Fibroblast of lung (primary cell): ENCODE results near the gene ASTN2. TPM values are rescaled to one million over a fixed set of nuclear protein-coding genes. Genes with fewer than 3 reads are reported as not detected.

ENCODE experiments used
- DNase-seq, 2 donors: peaks; one replicate each; pipeline versions ENCODE4 v3.0.0 to v3.0.0-alpha.2; 2010; ENCODE audit warnings: low read depth in 2 of 2
- H2AFZ ChIP-seq: 2 replicates; pipeline ENCODE4 v1.5.1; 2012; ENCODE audit warnings: low read length, control low read depth, inconsistent platforms
- H3K27ac ChIP-seq: 2 replicates; pipeline ENCODE4 v1.5.1; 2011; ENCODE audit warnings: low read length, control low read depth; ENCODE audit not compliant: insufficient read depth
- H3K27me3 ChIP-seq: 2 replicates; pipeline ENCODE4 v1.5.1; 2011; ENCODE audit warnings: mild to moderate bottlenecking, low read length; ENCODE audit not compliant: control insufficient read depth, insufficient read depth
- H3K36me3 ChIP-seq: 2 replicates; pipeline ENCODE4 v1.5.1; 2011; ENCODE audit warnings: low read length; ENCODE audit not compliant: control insufficient read depth, insufficient read depth
- H3K4me1 ChIP-seq: 2 replicates; pipeline ENCODE4 v1.5.1; 2011; ENCODE audit warnings: low read length; ENCODE audit not compliant: control insufficient read depth, insufficient read depth; ENCODE audit errors: extremely low read depth
- H3K4me2 ChIP-seq: 2 replicates; pipeline ENCODE4 v1.5.1; 2011; ENCODE audit warnings: low read length, control low read depth; ENCODE audit not compliant: insufficient read depth; ENCODE audit errors: extremely low read depth
- H3K4me3 ChIP-seq, 4 experiments: fragments of 200-600 bp in 1 of 4; sonication (generic) in 1 of 4; replicated peaks in 1 of 4; 2 replicates each; pipeline ENCODE4 v1.5.1; 2011 to 2016; ENCODE audit warnings: low read length in 4 of 4, low read depth in 3 of 4, mild to moderate bottlenecking in 3 of 4, control low read depth in 2 of 4, inconsistent platforms in 1 of 4, mixed read lengths in 1 of 4; ENCODE audit not compliant: insufficient read depth in 1 of 4; ENCODE audit errors: control extremely low read depth in 1 of 4
- H3K79me2 ChIP-seq: 2 replicates; pipeline ENCODE4 v1.5.1; 2012; ENCODE audit warnings: mild to moderate bottlenecking, low read length, inconsistent platforms; ENCODE audit not compliant: control insufficient read depth, insufficient read depth
- H3K9ac ChIP-seq: 2 replicates; pipeline ENCODE4 v1.5.1; 2011; ENCODE audit warnings: mild to moderate bottlenecking, low read length, control low read depth; ENCODE audit not compliant: insufficient read depth
- H3K9me3 ChIP-seq: 2 replicates; pipeline ENCODE4 v1.5.1; 2012; ENCODE audit warnings: low read depth, low read length; ENCODE audit not compliant: control insufficient read depth, insufficient read depth
- H4K20me1 ChIP-seq: 2 replicates; pipeline ENCODE4 v1.5.1; 2011; ENCODE audit warnings: low read length; ENCODE audit not compliant: control insufficient read depth, insufficient read depth; ENCODE audit errors: extremely low read depth
- EZH2 ChIP-seq: IDR thresholded peaks from 2 replicates; pipeline ENCODE4 v1.5.1; 2012; ENCODE audit warnings: low read length, control low read depth, mild to moderate bottlenecking; ENCODE audit errors: missing control alignments
- polyA plus RNA-seq, 2 donors: library from polyadenylated mRNA; depleted of rRNA in 1 of 2; stranded (reverse) in 1 of 2; unstranded in 1 of 2; fragments of >200 nt; gene quantifications; 2 replicates each; pipeline ENCODE4 v1.2.1, GENCODE V29; 2011 to 2012; ENCODE audit warnings: missing spikeins in 1 of 2
- total RNA-seq: library from RNA; depleted of rRNA; stranded (reverse); fragments of >200 nt; gene quantifications from 2 replicates; pipeline ENCODE4 v1.2.1, GENCODE V29; 2014
- TF ChIP-seq, protein P1 (sequence below), 2 donors: IDR thresholded peaks in 1 of 2; conservative IDR thresholded peaks in 1 of 2; 1 replicate in 1 of 2; 2 replicates in 1 of 2; pipeline ENCODE4 v1.5.1; 2011 to 2012; ENCODE audit warnings: low read length in 2 of 2, control low read depth in 1 of 2, inconsistent platforms in 1 of 2, low read depth in 1 of 2, mild to moderate bottlenecking in 1 of 2

ASTN2 gene
- total and polyA plus RNA-seq, 2 donors (not counting 1 experiment from before 2014, with no cell fraction given) = 2.2 to 19.2 TPM

- no peaks in the 10 kb centered on the region for H3K4me1 ChIP-seq
- H3K4me3 ChIP-seq = no peak overlapping the region
- H3K27me3 ChIP-seq = no peaks in the 10 kb centered on the region
- no peak overlapping the region for H2AFZ ChIP-seq
- no peaks in the 10 kb centered on the region for H3K36me3 ChIP-seq
- no peak overlapping the region for H3K9ac ChIP-seq
- TF ChIP-seq EZH2 = no peak
- TF ChIP-seq, protein P1, sequence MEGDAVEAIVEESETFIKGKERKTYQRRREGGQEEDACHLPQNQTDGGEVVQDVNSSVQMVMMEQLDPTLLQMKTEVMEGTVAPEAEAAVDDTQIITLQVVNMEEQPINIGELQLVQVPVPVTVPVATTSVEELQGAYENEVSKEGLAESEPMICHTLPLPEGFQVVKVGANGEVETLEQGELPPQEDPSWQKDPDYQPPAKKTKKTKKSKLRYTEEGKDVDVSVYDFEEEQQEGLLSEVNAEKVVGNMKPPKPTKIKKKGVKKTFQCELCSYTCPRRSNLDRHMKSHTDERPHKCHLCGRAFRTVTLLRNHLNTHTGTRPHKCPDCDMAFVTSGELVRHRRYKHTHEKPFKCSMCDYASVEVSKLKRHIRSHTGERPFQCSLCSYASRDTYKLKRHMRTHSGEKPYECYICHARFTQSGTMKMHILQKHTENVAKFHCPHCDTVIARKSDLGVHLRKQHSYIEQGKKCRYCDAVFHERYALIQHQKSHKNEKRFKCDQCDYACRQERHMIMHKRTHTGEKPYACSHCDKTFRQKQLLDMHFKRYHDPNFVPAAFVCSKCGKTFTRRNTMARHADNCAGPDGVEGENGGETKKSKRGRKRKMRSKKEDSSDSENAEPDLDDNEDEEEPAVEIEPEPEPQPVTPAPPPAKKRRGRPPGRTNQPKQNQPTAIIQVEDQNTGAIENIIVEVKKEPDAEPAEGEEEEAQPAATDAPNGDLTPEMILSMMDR (conservative IDR thresholded peaks at IDR 0.05 in 1 of 2, IDR thresholded peaks at IDR 0.05 in 1 of 2; ENCODE audit: low read depth in 1 of 2, low read length in 2 of 2) = no peak
- no peaks in the 10 kb centered on the region for H3K9me3 ChIP-seq
- H3K27ac ChIP-seq = no peak overlapping the region
- DNase-seq = no peak
- H3K79me2 ChIP-seq = no peaks in the 10 kb centered on the region
- H3K4me2 ChIP-seq = no peak overlapping the region
- no peaks in the 10 kb centered on the region for H4K20me1 ChIP-seq
Observed at GRCh38 chr9:116875576-116875975, 539.3 kb downstream of the ASTN2 start.

- Histone ChIP-seq H3K27ac (no peak overlapping the region), H2AFZ (no peak overlapping the region), H3K9me3 (no peaks in the 10 kb centered on the region), H3K36me3 (no peaks in the 10 kb centered on the region), H3K9ac (no peak overlapping the region), H3K79me2 (no peaks in the 10 kb centered on the region), H3K27me3 (no peaks in the 10 kb centered on the region), H4K20me1 (no peaks in the 10 kb centered on the region), H3K4me1 (no peaks in the 10 kb centered on the region), H3K4me3 (no peak overlapping the region), H3K4me2 (no peak overlapping the region)
- TF ChIP-seq EZH2 = no peak
- TF ChIP-seq, protein P1 (conservative IDR thresholded peaks at IDR 0.05 in 1 of 2, IDR thresholded peaks at IDR 0.05 in 1 of 2; ENCODE audit: low read depth in 1 of 2, low read length in 2 of 2) = no peak
- DNase-seq = no peak
Observed at GRCh38 chr9:116873937-116874914, 540.6 kb downstream of the ASTN2 start.

DNA sequence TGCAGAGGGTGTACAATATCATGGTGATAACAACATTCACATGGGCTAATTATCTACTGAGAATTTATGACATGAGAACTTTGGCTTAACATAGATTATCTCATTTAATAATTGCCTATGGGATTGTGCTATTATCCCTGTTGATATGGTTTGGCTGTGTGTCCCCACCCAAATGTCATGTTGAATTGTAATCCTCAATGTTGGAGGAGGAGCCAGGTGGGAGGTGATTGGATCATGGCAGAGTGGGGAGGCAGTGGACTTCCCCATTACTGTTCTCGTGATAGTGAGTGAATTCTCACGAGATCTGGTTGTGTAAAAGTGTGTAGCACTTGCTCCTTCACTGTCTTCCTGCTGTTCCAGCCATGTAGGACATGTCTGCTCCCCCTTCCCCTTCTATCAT lies 541.4 kb downstream of the ASTN2 start:
- Histone ChIP-seq H3K4me3 (no peak overlapping the region), H3K4me2 (no peak overlapping the region), H4K20me1 (no peaks in the 10 kb centered on the region), H3K27ac (no peak overlapping the region), H3K27me3 (no peaks in the 10 kb centered on the region), H3K4me1 (no peaks in the 10 kb centered on the region), H3K9me3 (no peaks in the 10 kb centered on the region), H3K79me2 (no peaks in the 10 kb centered on the region), H3K36me3 (no peaks in the 10 kb centered on the region), H2AFZ (no peak overlapping the region), H3K9ac (no peak overlapping the region)
- DNase-seq = no peak
- no peak for TF ChIP-seq EZH2
- TF ChIP-seq, protein P1 (conservative IDR thresholded peaks at IDR 0.05 in 1 of 2, IDR thresholded peaks at IDR 0.05 in 1 of 2; ENCODE audit: low read depth in 1 of 2, low read length in 2 of 2) = no peak
